Stimulated activated naive CD8-positive, alpha-beta T cell treated with anti-CD3 and anti-CD28 coated beads, Interleukin-15, Interleukin-2, amounts not matched to agents 100 ng/mL and 50 ng/mL, for 24 hours (primary cell): ENCODE data around the gene GSN.

ENCODE experiments used
- H3K27ac Mint-ChIP-seq: one replicate; pipeline ENCODE4 v1.8.0; 2021; ENCODE audit warnings: mild to moderate bottlenecking, mixed read lengths
- H3K27me3 Mint-ChIP-seq: one replicate; pipeline ENCODE4 v1.8.0; 2021; ENCODE audit warnings: mixed read lengths
- H3K36me3 Mint-ChIP-seq: one replicate; pipeline ENCODE4 v1.8.0; 2021; ENCODE audit warnings: low read depth, mixed read lengths
- H3K4me1 Mint-ChIP-seq: one replicate; pipeline ENCODE4 v1.8.0; 2021; ENCODE audit warnings: low read depth, mixed read lengths
- H3K4me3 Mint-ChIP-seq: one replicate; pipeline ENCODE4 v1.8.0; 2021; ENCODE audit warnings: mild to moderate bottlenecking, mixed read lengths
- H3K9me3 Mint-ChIP-seq: one replicate; pipeline ENCODE4 v1.8.0; 2021; ENCODE audit warnings: mixed read lengths

GSN gene

DNA sequence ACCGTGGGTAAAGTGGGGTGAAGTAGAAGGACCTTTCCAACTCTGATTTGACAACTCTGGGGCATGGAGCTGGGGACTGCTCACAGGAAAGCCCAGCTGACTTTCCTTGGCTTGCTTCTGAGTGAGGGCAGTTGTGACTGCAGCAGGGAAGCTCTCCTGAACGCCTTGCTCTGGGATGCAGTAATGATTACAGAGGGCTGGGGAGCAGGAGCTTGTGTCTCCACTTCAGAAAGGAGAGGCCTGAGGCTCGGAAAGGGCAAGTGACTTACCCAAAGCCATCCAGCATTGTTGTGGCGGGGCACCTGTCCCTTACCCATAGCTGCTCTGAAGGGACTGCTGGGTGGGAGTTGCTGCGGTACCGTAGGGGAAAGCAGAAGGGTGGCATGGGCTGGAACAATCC, 41.2 kb downstream of the GSN start:
- H3K36me3 Mint-ChIP-seq: no peaks in the 10 kb centered on the region
- no peaks in the 10 kb centered on the region for H3K27me3 Mint-ChIP-seq
- no peaks in the 10 kb centered on the region for H3K9me3 Mint-ChIP-seq
- H3K27ac Mint-ChIP-seq: no peak overlapping the region
- H3K4me3 Mint-ChIP-seq: no peak overlapping the region
- no peaks in the 10 kb centered on the region for H3K4me1 Mint-ChIP-seq

DNA sequence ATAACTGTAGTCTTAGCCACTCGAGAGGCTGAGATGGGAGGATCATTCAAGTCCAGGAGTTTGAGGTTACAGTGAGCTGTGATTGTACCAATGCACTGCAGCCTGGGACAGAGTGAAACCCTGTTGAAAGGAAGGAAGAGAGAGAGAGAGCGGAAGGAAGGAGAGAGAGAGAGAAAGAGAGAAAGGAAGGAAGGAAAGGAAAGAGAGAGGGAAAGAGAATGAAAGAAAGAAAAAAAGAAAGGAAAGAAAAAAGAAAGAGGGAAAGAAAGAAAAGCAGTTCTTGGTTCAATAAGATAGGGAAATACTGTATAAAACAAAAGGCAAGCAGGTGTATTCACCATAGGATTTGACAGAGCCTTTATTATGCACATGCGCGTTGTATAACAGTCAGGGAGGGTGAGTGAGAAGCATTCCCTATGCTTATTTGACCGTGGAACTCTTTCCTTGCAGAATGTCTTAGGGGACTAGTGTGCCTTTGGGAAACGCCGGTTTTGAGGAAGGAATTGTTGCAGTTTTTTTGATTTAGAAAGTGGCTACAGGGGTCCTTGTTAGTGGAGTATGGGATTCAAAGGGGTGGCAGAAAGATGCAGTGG, 42.0 kb downstream of the GSN start:
- Mint-ChIP-seq H3K9me3 (no peaks in the 10 kb centered on the region), H3K4me1 (no peaks in the 10 kb centered on the region), H3K27me3 (no peaks in the 10 kb centered on the region), H3K4me3 (no peak overlapping the region), H3K27ac (no peak overlapping the region), H3K36me3 (no peaks in the 10 kb centered on the region)

DNA sequence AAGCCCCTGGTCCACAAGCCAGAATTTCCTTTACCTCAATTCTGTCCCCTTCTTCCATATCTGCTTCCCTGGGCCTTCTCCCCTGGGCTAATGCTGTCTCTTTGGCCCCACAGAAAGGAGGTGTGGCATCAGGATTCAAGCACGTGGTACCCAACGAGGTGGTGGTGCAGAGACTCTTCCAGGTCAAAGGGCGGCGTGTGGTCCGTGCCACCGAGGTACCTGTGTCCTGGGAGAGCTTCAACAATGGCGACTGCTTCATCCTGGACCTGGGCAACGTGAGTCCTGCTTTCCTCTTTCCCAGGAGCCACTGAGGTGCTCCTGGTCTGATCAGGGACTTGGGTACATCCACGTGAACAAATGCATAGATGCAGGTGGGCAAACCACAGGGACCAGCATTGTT, 42.6 kb downstream of the GSN start:
- Mint-ChIP-seq H3K4me3 (no peak overlapping the region), H3K27me3 (no peaks in the 10 kb centered on the region), H3K36me3 (no peaks in the 10 kb centered on the region), H3K27ac (no peak overlapping the region), H3K4me1 (no peaks in the 10 kb centered on the region), H3K9me3 (no peaks in the 10 kb centered on the region)

DNA sequence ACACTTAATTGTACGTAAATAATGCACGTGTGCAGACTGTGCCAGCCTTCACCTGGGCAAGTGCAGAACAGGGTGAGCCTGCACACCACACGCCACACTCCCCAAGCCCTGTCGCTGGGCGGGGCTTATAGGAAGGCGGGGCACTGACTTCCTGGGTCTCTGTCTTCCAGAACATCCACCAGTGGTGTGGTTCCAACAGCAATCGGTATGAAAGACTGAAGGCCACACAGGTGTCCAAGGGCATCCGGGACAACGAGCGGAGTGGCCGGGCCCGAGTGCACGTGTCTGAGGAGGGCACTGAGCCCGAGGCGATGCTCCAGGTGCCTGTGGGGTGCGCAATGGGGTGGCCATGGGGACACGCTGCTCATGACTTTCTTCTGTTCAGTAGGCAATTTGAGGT, 44.2 kb downstream of the GSN start:
- no peaks in the 10 kb centered on the region for H3K4me1 Mint-ChIP-seq
- H3K27ac Mint-ChIP-seq: no peak overlapping the region
- H3K9me3 Mint-ChIP-seq: no peaks in the 10 kb centered on the region
- H3K4me3 Mint-ChIP-seq: no peak overlapping the region
- H3K36me3 Mint-ChIP-seq: no peaks in the 10 kb centered on the region
- H3K27me3 Mint-ChIP-seq: no peaks in the 10 kb centered on the region

DNA sequence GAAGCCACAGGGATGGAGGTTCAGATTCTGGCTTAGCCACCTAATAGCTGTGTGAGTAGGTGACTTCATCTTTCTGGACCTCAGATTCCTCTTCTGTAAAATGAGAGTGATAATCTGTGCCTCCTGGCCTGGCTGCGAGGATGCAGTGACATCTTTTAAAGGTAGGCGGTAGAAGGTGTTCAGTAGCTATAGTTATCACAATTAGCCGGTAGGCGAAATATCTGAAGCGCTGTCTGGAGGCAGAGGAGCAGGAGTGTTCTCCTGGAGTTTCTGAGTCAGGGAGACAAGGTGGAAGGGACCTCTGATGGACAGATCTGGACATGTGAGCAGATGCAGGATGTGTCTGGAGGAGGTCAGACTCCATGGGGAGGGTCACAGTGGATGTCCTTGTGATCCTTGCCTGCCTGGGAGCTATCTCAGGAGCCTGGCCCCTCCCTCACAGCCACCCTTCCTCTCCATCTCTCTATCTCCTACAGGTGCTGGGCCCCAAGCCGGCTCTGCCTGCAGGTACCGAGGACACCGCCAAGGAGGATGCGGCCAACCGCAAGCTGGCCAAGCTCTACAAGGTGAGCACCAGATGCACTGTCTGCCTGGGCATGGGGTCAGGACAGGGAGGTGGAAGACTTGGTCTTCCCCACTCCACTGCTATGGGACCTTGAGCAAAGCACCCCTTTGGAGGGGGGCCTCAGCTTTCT, 45.6 kb downstream of the GSN start:
- no peak overlapping the region for H3K27ac Mint-ChIP-seq
- no peak overlapping the region for H3K4me3 Mint-ChIP-seq
- H3K27me3 Mint-ChIP-seq: no peaks in the 10 kb centered on the region
- no peaks in the 10 kb centered on the region for H3K4me1 Mint-ChIP-seq
- no peaks in the 10 kb centered on the region for H3K9me3 Mint-ChIP-seq
- H3K36me3 Mint-ChIP-seq: no peaks in the 10 kb centered on the region

DNA sequence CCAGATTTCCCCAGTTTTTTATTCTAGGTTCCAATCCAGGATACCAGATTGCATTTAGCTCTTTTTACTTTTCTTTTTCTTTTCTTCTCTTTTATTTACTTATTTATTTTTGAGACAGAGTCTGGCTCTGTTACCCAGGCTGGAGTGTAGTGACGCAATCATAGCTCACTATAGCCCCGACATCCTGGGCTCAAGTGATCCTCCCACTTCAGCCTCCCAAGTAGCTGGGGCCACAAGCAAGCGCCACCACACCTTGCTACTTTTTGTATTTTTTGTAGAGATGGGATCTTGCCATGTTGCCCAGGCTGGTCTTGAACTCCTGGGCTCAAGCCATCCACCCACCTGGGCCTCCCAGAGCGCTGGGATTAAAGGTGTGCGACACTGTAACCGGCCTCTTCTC, 48.4 kb downstream of the GSN start:
- H3K9me3 Mint-ChIP-seq: no peaks in the 10 kb centered on the region
- H3K36me3 Mint-ChIP-seq: no peaks in the 10 kb centered on the region
- peaks cover 11% of the 10 kb centered on the region for H3K4me1 Mint-ChIP-seq
- no peaks in the 10 kb centered on the region for H3K27me3 Mint-ChIP-seq
- no peak overlapping the region for H3K27ac Mint-ChIP-seq
- H3K4me3 Mint-ChIP-seq: no peak overlapping the region

DNA sequence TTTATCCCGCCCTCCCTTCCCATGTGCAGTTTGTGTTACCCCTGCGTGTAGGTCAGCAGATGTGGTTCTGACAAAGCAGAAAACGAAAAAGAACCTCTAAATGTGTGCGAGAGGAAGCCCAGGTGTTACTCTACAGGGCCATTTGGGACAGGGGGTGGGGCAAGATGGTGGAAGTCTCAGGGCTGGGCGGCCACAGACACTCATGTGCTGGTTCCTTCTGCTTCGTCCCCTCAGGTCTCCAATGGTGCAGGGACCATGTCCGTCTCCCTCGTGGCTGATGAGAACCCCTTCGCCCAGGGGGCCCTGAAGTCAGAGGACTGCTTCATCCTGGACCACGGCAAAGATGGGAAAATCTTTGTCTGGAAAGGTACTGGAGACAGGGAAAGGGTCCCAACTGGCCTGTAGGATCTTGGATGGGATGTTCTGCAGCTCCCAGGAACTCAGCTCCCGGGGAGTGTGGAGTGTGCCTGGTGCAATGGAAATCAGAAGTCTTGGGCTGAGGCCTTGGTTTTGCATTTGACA, 49.0 kb downstream of the GSN start:
- Mint-ChIP-seq H3K4me3 (no peak overlapping the region), H3K4me1 (peaks cover 12% of the 10 kb centered on the region), H3K9me3 (no peaks in the 10 kb centered on the region), H3K27ac (no peak overlapping the region), H3K36me3 (no peaks in the 10 kb centered on the region), H3K27me3 (no peaks in the 10 kb centered on the region)

DNA sequence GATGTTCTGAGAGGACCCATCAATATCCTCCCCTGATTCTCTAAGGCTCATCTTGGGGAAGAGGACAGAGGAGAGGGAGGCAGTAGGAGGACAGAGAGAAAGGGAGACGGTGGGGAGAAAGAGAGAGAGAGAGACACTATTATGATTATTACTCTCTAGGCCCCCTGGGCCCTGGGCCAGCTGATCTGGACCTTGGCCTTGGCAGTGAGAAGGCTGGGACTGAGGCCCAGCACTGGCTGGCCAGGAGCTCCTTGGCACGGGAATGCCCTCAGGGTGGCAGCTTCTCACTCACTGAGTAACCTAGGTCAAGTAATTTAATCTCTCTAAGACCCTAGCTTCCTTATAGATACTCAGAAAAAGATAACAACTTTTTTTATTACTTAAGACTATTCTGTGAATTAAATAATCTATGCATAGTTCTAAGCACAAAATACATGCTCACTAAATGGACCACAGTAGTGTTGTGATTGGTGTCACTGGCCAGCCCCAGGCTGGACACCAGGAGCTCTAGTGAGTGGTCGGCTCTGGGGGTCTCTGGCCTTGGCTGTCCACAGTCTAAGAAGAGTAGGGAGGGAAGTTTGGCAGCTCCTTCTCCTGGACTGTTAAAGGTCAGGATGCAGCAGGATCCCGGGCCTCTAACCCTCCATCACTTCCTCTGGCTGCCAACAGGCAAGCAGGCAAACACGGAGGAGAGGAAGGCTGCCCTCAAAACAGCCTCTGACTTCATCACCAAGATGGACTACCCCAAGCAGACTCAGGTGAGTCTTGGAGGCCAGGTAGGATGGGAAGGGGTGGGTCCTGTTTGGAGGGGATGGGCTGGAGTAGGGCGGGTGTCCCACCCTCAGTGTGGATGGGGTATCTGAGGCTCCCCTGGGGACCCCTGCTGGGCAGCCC, 50.0 kb downstream of the GSN start:
- no peaks in the 10 kb centered on the region for H3K27me3 Mint-ChIP-seq
- no peak overlapping the region for H3K27ac Mint-ChIP-seq
- H3K4me3 Mint-ChIP-seq: no peak overlapping the region
- H3K9me3 Mint-ChIP-seq: no peaks in the 10 kb centered on the region
- H3K36me3 Mint-ChIP-seq: no peaks in the 10 kb centered on the region
- peaks cover 18% of the 10 kb centered on the region for H3K4me1 Mint-ChIP-seq

DNA sequence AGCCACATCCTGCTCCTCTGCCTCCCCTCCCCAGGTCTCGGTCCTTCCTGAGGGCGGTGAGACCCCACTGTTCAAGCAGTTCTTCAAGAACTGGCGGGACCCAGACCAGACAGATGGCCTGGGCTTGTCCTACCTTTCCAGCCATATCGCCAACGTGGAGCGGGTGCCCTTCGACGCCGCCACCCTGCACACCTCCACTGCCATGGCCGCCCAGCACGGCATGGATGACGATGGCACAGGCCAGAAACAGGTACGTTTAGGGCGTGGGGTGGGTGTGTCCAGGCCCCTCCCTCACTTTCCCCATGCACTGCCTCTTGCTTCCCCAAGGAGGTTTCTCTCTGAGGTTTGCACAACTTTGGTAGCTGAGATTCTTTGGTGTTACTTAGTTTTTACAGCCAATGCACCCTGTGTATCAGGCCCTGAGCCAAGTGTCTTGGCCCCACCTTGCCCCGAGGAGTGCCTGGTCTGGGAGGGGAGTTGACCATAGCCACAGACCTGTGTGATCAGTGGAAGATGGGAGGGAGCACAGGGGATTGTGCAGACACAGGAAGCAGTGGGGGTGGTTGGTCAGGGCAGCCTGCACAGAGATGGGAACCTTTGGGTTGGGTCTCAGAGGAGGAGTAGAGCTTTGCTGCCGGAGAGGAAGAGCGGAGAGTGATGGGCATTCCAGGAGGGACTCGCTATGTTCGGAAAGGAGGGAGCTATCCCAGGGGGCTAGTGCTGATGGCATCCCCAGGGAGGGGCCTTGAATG, 50.8 kb downstream of the GSN start:
- no peaks in the 10 kb centered on the region for H3K9me3 Mint-ChIP-seq
- no peak overlapping the region for H3K4me3 Mint-ChIP-seq
- H3K36me3 Mint-ChIP-seq: no peaks in the 10 kb centered on the region
- peaks cover 18% of the 10 kb centered on the region for H3K4me1 Mint-ChIP-seq
- H3K27ac Mint-ChIP-seq: no peak overlapping the region
- no peaks in the 10 kb centered on the region for H3K27me3 Mint-ChIP-seq

DNA sequence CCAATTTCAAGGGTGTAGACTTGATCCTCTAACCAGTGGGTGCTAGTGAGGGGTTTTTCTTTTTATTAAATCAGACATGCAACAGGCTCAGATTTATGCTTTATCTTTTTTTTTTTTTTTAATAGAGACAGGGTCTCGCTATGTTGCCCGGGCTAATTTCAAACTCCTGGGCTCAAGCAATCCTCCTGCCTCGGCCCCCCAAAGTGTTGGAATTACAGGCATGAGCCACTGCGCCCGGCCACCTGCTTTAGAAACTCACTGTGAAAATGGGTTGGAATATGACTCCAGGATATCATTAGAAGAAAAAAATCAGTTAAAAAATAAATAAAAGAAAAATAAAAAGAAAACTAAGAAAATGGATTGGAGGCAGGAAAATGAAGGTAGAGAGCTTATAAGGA, 51.4 kb downstream of the GSN start:
- H3K36me3 Mint-ChIP-seq: no peaks in the 10 kb centered on the region
- no peak overlapping the region for H3K4me3 Mint-ChIP-seq
- peaks cover 18% of the 10 kb centered on the region for H3K4me1 Mint-ChIP-seq
- no peaks in the 10 kb centered on the region for H3K27me3 Mint-ChIP-seq
- no peak overlapping the region for H3K27ac Mint-ChIP-seq
- no peaks in the 10 kb centered on the region for H3K9me3 Mint-ChIP-seq

DNA sequence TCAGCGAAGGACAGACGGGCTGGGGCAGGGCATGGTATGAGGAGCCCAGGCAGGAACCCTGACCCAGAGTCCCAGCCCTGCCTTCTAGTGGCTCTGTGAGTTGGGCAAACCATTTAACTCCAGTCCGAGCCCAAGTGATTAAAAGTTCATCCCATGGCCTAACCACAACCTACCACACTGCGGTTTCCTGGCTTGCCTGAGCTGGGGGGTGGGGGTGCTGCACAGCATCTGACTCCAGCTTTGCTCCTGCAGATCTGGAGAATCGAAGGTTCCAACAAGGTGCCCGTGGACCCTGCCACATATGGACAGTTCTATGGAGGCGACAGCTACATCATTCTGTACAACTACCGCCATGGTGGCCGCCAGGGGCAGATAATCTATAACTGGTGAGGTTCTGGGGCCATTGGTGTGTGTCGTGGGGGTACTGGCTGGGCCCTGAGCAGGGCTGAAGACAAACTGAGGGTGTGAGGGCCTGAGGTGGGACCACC, 53.1 kb downstream of the GSN start:
- peaks cover 3% of the 10 kb centered on the region for H3K36me3 Mint-ChIP-seq
- no peak overlapping the region for H3K4me3 Mint-ChIP-seq
- no peaks in the 10 kb centered on the region for H3K9me3 Mint-ChIP-seq
- H3K27ac Mint-ChIP-seq: no peak overlapping the region
- no peaks in the 10 kb centered on the region for H3K27me3 Mint-ChIP-seq
- peaks cover 18% of the 10 kb centered on the region for H3K4me1 Mint-ChIP-seq

DNA sequence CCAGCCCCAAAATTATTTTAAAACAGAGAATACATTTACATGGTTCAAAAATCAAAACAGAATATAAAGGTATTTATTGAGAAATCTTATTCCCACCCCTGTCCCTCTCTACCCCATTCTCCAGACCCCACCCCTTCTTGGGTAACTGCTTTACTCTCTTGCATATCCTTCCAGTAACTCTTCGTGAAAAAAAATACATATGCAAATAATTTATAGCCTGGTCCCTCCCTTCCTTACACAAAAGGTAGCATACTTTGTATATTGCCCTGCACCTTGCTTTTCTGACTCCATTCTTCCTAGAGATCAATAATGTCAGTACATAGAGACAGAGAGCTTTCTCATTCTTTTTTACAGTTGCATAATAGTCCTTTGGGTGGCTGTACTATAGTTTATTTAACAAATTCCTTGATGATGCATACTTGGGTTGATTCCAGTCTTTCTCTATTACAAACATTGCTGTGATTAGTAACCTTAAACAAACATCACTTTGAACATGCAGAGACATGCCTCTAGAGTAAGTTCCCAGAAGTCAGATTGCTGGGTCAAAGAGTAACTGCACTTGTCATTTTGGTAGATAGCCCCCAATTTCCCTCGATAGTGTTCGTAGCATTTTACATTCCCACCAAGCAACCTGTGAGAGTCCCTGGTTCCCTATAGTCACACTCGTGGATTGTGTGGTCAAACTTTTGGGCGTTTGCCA, 54.2 kb downstream of the GSN start:
- no peak overlapping the region for H3K4me3 Mint-ChIP-seq
- H3K9me3 Mint-ChIP-seq: no peaks in the 10 kb centered on the region
- no peaks in the 10 kb centered on the region for H3K27me3 Mint-ChIP-seq
- H3K4me1 Mint-ChIP-seq: peaks cover 18% of the 10 kb centered on the region
- no peak overlapping the region for H3K27ac Mint-ChIP-seq
- peaks cover 3% of the 10 kb centered on the region for H3K36me3 Mint-ChIP-seq

DNA sequence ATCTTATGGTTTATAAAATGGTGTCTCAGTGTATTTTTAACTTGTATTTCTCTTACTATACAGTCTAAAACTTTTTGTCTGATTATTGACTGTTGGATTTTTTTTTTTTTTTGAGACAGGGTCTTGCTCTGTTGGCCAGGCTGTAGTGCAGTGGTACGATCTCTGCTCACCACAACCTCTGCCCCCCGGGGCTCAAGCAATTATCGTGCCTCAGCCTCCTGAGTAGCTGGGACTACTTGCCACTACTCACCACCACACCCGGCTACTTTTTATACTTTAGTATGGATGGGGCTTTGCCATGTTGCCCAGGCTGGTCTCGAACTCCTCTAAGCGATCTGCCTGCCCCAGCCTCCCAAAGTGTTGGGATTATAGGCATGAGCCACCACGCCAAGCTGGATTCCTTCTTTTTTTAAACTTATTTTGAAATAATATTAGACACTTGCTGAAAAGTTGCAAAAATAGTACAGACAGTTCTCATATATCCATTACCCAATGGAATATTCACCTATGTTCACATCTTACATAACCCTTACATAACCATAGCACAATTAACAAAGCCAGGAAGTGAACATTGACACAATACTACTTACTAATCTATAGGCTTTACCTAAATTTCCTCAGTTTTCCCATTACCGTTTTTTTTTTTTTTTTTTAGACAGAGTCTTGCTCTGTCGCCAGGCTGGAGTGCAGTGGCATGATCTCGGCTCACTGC, 54.9 kb downstream of the GSN start:
- Mint-ChIP-seq H3K4me1 (peaks cover 18% of the 10 kb centered on the region), H3K27me3 (no peaks in the 10 kb centered on the region), H3K36me3 (peaks cover 3% of the 10 kb centered on the region), H3K27ac (no peak overlapping the region), H3K4me3 (no peak overlapping the region), H3K9me3 (no peaks in the 10 kb centered on the region)
